HepG2 (cell line): ENCODE data around the gene HK2. TPM values are rescaled to one million over a fixed set of nuclear protein-coding genes. Genes with fewer than 3 reads are reported as not detected.
A peak's percentile ranks its signal among the peaks of the same experiment; 100 is the strongest.

Experiments used
- DZIP1 ChIP-seq: sonication (generic); formaldehyde crosslinking; IDR thresholded peaks from 2 replicates; pipeline ENCODE4 v1.5.0; 2020; ENCODE audit warnings: mild to moderate bottlenecking, missing genetic modification reagents
- ELF1 ChIP-seq: sonication (generic); formaldehyde crosslinking; IDR thresholded peaks from 2 replicates; pipeline ENCODE4 v1.4.0; 2020; ENCODE audit warnings: missing genetic modification reagents
- HNRNPL ChIP-seq: fragments of 200-400 bp; formaldehyde crosslinking; IDR thresholded peaks from 2 replicates; pipeline ENCODE4 v1.6.1; 2017; ENCODE audit warnings: mild to moderate bottlenecking, low read depth, low read length
- HNRNPLL ChIP-seq: fragments of 200-400 bp; formaldehyde crosslinking; IDR thresholded peaks from 2 replicates; pipeline ENCODE4 v1.6.1; 2017; ENCODE audit warnings: mild to moderate bottlenecking, low read depth, low read length; ENCODE audit not compliant: poor library complexity, severe bottlenecking
- ISX ChIP-seq: sonication (generic); formaldehyde crosslinking; conservative IDR thresholded peaks from 2 replicates; pipeline ENCODE4 v1.5.0; 2020; ENCODE audit warnings: missing genetic modification reagents
- PTBP1 ChIP-seq: fragments of 200-400 bp; formaldehyde crosslinking; IDR thresholded peaks from 2 replicates; pipeline ENCODE4 v1.6.1; 2018; ENCODE audit warnings: low read length, low read depth; ENCODE audit not compliant: poor library complexity, severe bottlenecking
- SP1 ChIP-seq, 2 experiments: fragments of 450-650 bp in 1 of 2; sonication (generic) in 1 of 2; formaldehyde crosslinking in 1 of 2; IDR thresholded peaks; 2 replicates each; pipeline versions ENCODE4 v1.4.0 to v1.6.1; 2016 to 2020; ENCODE audit warnings: missing genetic modification reagents in 1 of 2
- TEAD2 ChIP-seq: sonication (generic); formaldehyde crosslinking; IDR thresholded peaks from 2 replicates; pipeline ENCODE4 v1.9.0; 2021; ENCODE audit warnings: missing genetic modification reagents
- ZBTB39 ChIP-seq: sonication (generic); formaldehyde crosslinking; IDR thresholded peaks from 2 replicates; pipeline ENCODE4 v1.5.0; 2020; ENCODE audit warnings: missing genetic modification reagents
- ZEB1 ChIP-seq: IDR thresholded peaks from 2 replicates; pipeline ENCODE4 v1.6.1; 2012; ENCODE audit warnings: mild to moderate bottlenecking, low read depth, inconsistent platforms; ENCODE audit not compliant: insufficient replicate concordance
- ZNF160 ChIP-seq: sonication (generic); formaldehyde crosslinking; IDR thresholded peaks from 2 replicates; pipeline ENCODE4 v1.8.0; 2022; ENCODE audit warnings: mild to moderate bottlenecking, inconsistent platforms, missing genetic modification reagents
- ZNF224 ChIP-seq: sonication (generic); formaldehyde crosslinking; IDR thresholded peaks from 2 replicates; pipeline ENCODE4 v1.5.0; 2020; ENCODE audit warnings: mild to moderate bottlenecking, missing genetic modification reagents
- ZNF350 ChIP-seq: sonication (generic); formaldehyde crosslinking; IDR thresholded peaks from 2 replicates; pipeline ENCODE4 v1.4.0; 2020; ENCODE audit warnings: mild to moderate bottlenecking, low read depth, missing genetic modification reagents, borderline replicate concordance
- ZNF615 ChIP-seq: sonication (generic); formaldehyde crosslinking; IDR thresholded peaks from 2 replicates; pipeline ENCODE4 v1.5.0; 2020; ENCODE audit warnings: mild to moderate bottlenecking, missing genetic modification reagents, borderline replicate concordance
- ZNF772 ChIP-seq: sonication (generic); formaldehyde crosslinking; IDR thresholded peaks from 2 replicates; pipeline ENCODE4 v1.5.0; 2020; ENCODE audit warnings: mild to moderate bottlenecking, missing genetic modification reagents
- ZSCAN29 ChIP-seq: sonication (generic); formaldehyde crosslinking; conservative IDR thresholded peaks from 2 replicates; pipeline ENCODE4 v1.4.0; 2020; ENCODE audit warnings: mild to moderate bottlenecking, missing genetic modification reagents
- polyA plus RNA-seq, 8 experiments: library from polyadenylated mRNA; depleted of rRNA in 3 of 8; stranded (reverse) in 7 of 8; unstranded in 1 of 8; fragments of >200 nt; fragmentation: Illumina TruSeq in 4 of 8; extraction: Trizol in 4 of 8; gene quantifications; 2 replicates each; pipeline versions ENCODE4 v1.2.1 to v1.2.3, GENCODE V29; 2011 to 2016; ENCODE audit warnings: low read depth in 4 of 8, missing spikeins in 1 of 8, mixed read lengths in 1 of 8; ENCODE audit not compliant: insufficient read depth in 1 of 8
- total RNA-seq, 5 experiments: library from RNA; depleted of rRNA; stranded (reverse); fragments of >200 nt; fragmentation: Illumina TruSeq; extraction: Trizol; gene quantifications; 2 replicates each; pipeline ENCODE4 v1.2.3, GENCODE V29; 2016; ENCODE audit warnings: low read depth in 1 of 5
- TF ChIP-seq, protein P1 (sequence below): sonication (generic); formaldehyde crosslinking; IDR thresholded peaks from 2 replicates; pipeline ENCODE4 v1.5.1; 2020; ENCODE audit warnings: missing genetic modification reagents, mild to moderate bottlenecking, borderline replicate concordance
- TF ChIP-seq, protein P2 (sequence below): sonication (generic); formaldehyde crosslinking; IDR thresholded peaks from 2 replicates; pipeline ENCODE4 v1.8.1; 2022; ENCODE audit warnings: low read depth, mild to moderate bottlenecking, missing genetic modification reagents
- TF ChIP-seq, protein P3 (sequence below): sonication (generic); formaldehyde crosslinking; IDR thresholded peaks from 2 replicates; pipeline ENCODE4 v1.8.0; 2022; ENCODE audit warnings: mild to moderate bottlenecking, missing genetic modification reagents, moderate library complexity

Gene HK2
- total and polyA plus RNA-seq, 2 of the 13 experiments (the other 11 are each of a cell fraction or from before 2014, with no cell fraction given) = 13.2 to 101 TPM

DNA sequence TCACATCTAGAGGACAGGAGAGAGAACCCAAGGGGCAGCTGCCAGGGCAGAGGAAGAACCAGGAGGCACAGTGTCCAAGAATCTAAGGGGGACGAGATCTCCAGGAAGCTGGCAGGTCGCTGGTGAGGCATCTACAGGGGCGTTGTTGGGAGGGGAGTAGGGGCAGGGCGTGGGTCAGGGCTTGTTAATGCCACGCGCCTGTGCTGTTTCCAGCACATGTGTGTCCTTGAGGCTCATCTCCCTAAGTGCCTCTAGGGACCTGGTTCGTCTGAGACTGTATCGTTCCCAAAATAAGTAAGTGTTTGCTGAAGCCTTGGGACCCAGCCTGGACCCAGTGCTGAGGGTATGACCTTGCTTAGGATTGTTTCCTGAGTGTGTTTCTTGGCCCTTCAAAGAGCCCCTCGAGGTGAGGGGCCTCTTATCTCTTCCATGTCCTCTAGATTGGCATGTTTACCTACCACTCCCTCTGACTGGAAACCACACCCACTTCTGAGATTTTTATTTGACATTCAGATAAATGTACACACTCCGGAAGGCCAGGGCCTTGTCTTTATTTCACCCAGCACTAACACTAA is 22.2 kb downstream of the HK2 start (continued):
- TF ChIP-seq ZNF224 (CRISPR knock-in tag) (no peak), ELF1 (peak; percentile 15; the same call in 1 of the 2 replicates), ISX (no peak), ZNF772 (peak; percentile 70), ZNF160 (CRISPR knock-in tag) (no peak), ZBTB39 (CRISPR knock-in tag) (no peak), DZIP1 (CRISPR knock-in tag) (no peak), HNRNPLL (no peak), HNRNPL (no peak), PTBP1 (no peak), ZNF350 (CRISPR knock-in tag) (0 out of 2 replicates have a peak, but pooled peaks have one; percentile 46), ZNF615 (CRISPR knock-in tag) (no peak), SP1 (IDR thresholded peaks at IDR 0.05) (no peak), SP1 (CRISPR knock-in tag; IDR thresholded peaks at IDR 0.05) (peak; percentile 63; the same call in 1 of the 2 replicates), ZEB1 (peak; percentile 9), TEAD2 (CRISPR knock-in tag) (no peak), ZSCAN29 (no peak)
- TF ChIP-seq, protein P1, sequence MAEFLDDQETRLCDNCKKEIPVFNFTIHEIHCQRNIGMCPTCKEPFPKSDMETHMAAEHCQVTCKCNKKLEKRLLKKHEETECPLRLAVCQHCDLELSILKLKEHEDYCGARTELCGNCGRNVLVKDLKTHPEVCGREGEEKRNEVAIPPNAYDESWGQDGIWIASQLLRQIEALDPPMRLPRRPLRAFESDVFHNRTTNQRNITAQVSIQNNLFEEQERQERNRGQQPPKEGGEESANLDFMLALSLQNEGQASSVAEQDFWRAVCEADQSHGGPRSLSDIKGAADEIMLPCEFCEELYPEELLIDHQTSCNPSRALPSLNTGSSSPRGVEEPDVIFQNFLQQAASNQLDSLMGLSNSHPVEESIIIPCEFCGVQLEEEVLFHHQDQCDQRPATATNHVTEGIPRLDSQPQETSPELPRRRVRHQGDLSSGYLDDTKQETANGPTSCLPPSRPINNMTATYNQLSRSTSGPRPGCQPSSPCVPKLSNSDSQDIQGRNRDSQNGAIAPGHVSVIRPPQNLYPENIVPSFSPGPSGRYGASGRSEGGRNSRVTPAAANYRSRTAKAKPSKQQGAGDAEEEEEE (CRISPR knock-in tag) = no peak
- TF ChIP-seq, protein P2, sequence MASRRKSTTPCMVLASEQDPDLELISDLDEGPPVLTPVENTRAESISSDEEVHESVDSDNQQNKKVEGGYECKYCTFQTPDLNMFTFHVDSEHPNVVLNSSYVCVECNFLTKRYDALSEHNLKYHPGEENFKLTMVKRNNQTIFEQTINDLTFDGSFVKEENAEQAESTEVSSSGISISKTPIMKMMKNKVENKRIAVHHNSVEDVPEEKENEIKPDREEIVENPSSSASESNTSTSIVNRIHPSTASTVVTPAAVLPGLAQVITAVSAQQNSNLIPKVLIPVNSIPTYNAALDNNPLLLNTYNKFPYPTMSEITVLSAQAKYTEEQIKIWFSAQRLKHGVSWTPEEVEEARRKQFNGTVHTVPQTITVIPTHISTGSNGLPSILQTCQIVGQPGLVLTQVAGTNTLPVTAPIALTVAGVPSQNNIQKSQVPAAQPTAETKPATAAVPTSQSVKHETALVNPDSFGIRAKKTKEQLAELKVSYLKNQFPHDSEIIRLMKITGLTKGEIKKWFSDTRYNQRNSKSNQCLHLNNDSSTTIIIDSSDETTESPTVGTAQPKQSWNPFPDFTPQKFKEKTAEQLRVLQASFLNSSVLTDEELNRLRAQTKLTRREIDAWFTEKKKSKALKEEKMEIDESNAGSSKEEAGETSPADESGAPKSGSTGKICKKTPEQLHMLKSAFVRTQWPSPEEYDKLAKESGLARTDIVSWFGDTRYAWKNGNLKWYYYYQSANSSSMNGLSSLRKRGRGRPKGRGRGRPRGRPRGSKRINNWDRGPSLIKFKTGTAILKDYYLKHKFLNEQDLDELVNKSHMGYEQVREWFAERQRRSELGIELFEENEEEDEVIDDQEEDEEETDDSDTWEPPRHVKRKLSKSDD (CRISPR knock-in tag) = 0 out of 2 replicates have a peak, but pooled peaks have one; percentile 27
- TF ChIP-seq, protein P3, sequence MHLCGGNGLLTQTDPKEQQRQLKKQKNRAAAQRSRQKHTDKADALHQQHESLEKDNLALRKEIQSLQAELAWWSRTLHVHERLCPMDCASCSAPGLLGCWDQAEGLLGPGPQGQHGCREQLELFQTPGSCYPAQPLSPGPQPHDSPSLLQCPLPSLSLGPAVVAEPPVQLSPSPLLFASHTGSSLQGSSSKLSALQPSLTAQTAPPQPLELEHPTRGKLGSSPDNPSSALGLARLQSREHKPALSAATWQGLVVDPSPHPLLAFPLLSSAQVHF (CRISPR knock-in tag) = no peak
